CD4-positive, alpha-beta T cell treated with Interleukin-12 subunit alpha and Interleukin-12 subunit beta, for 1 hour (primary cell): Measurements from ENCODE around the gene DNM3.

Experiments used
- DNase-seq: peaks from one replicate; pipeline ENCODE4 v3.0.0-alpha.2; 2020

DNM3 gene

GRCh38 chr1:171873664-171874063 is 32.4 kb downstream of the DNM3 start:
- no peak for DNase-seq

- DNase-seq = no peak
Observed at GRCh38 chr1:171877701-171878100, 36.4 kb downstream of the DNM3 start.

- DNase-seq = no peak
Observed at GRCh38 chr1:171879556-171879955, 38.3 kb downstream of the DNM3 start.

GRCh38 chr1:171881442-171881841 is 40.1 kb downstream of the DNM3 start:
- no peak for DNase-seq

GRCh38 chr1:171883849-171884248 is 42.6 kb downstream of the DNM3 start:
- DNase-seq = no peak

GRCh38 chr1:171884475-171884874 is 43.2 kb downstream of the DNM3 start:
- no peak for DNase-seq

GRCh38 chr1:171890131-171890530 is 48.8 kb downstream of the DNM3 start:
- DNase-seq = no peak

GRCh38 chr1:171896936-171897703 is 55.8 kb downstream of the DNM3 start:
- no peak for DNase-seq

GRCh38 chr1:171898941-171899340 is 57.6 kb downstream of the DNM3 start:
- DNase-seq = no peak

GRCh38 chr1:171899838-171900237 is 58.5 kb downstream of the DNM3 start:
- no peak for DNase-seq

- no peak for DNase-seq
Observed at GRCh38 chr1:171901245-171901644, 59.9 kb downstream of the DNM3 start.

- DNase-seq = no peak
Observed at GRCh38 chr1:171902527-171902926, 61.2 kb downstream of the DNM3 start.

- DNase-seq = no peak
Observed at GRCh38 chr1:171904778-171905450, 63.6 kb downstream of the DNM3 start.

GRCh38 chr1:171909711-171910110 is 68.4 kb downstream of the DNM3 start:
- no peak for DNase-seq

GRCh38 chr1:171910786-171911185 is 69.5 kb downstream of the DNM3 start:
- no peak for DNase-seq

- DNase-seq = no peak
Observed at GRCh38 chr1:171911506-171911905, 70.2 kb downstream of the DNM3 start.

- DNase-seq = no peak
Observed at GRCh38 chr1:171912509-171913175, 71.3 kb downstream of the DNM3 start.

- DNase-seq = no peak
Observed at GRCh38 chr1:171913385-171913784, 72.1 kb downstream of the DNM3 start.

GRCh38 chr1:171916315-171916771 is 75.0 kb downstream of the DNM3 start:
- no peak for DNase-seq

GRCh38 chr1:171917331-171917730 is 76.0 kb downstream of the DNM3 start:
- no peak for DNase-seq

GRCh38 chr1:171919891-171920887 is 78.9 kb downstream of the DNM3 start:
- no peak for DNase-seq

GRCh38 chr1:171922999-171923398 is 81.7 kb downstream of the DNM3 start:
- DNase-seq = no peak

GRCh38 chr1:171929121-171929520 is 87.8 kb downstream of the DNM3 start:
- no peak for DNase-seq
